Spleen (tissue), 11 donors: ENCODE measurements around the gene SYNJ2. TPM values are rescaled to one million over a fixed set of nuclear protein-coding genes. Genes with fewer than 3 reads are reported as not detected.

Source experiments
- DNase-seq: peaks from one replicate; pipeline ENCODE4 v3.0.0-alpha.2; 2020
- H3K27ac ChIP-seq, 8 donors: fragments of 200-600 bp; sonication (generic) in 7 of 8; 1 replicate in 4 of 8; 2 replicates in 4 of 8; pipeline versions ENCODE4 v1.5.0 to v1.8.0; 2016 to 2021; ENCODE audit warnings: inconsistent platforms in 4 of 8, mild to moderate bottlenecking in 4 of 8, moderate library complexity in 1 of 8
- H3K27me3 ChIP-seq, 7 donors: fragments of 200-600 bp; sonication (generic) in 6 of 7; replicated peaks in 1 of 7; 1 replicate in 4 of 7; 2 replicates in 3 of 7; pipeline versions ENCODE4 v1.5.0 to v1.8.0; 2016 to 2021; ENCODE audit warnings: inconsistent platforms in 3 of 7, mild to moderate bottlenecking in 1 of 7
- H3K36me3 ChIP-seq, 6 donors: fragments of 200-600 bp; sonication (generic) in 5 of 6; 1 replicate in 4 of 6; 2 replicates in 2 of 6; pipeline versions ENCODE4 v1.5.0 to v1.8.0; 2016 to 2021; ENCODE audit warnings: inconsistent platforms in 2 of 6
- H3K4me1 ChIP-seq, 6 donors: fragments of 200-600 bp; sonication (generic) in 5 of 6; 1 replicate in 3 of 6; 2 replicates in 3 of 6; pipeline versions ENCODE4 v1.5.0 to v1.8.0; 2016 to 2021; ENCODE audit warnings: inconsistent platforms in 3 of 6
- H3K4me3 ChIP-seq, 8 donors: fragments of 200-600 bp; sonication (generic) in 7 of 8; 1 replicate in 4 of 8; 2 replicates in 4 of 8; pipeline versions ENCODE4 v1.5.0 to v1.8.0; 2016 to 2021; ENCODE audit warnings: inconsistent platforms in 4 of 8, mild to moderate bottlenecking in 4 of 8, moderate library complexity in 2 of 8
- H3K9me3 ChIP-seq, 8 donors: fragments of 200-600 bp; sonication (generic) in 7 of 8; 1 replicate in 4 of 8; 2 replicates in 4 of 8; pipeline versions ENCODE4 v1.5.0 to v1.8.0; 2016 to 2021; ENCODE audit warnings: inconsistent platforms in 4 of 8
- CTCF ChIP-seq, 11 experiments: fragments of 200-600 bp in 7 of 11; fragments of 450-650 bp in 4 of 11; sonication (generic) in 4 of 11; IDR thresholded peaks in 8 of 11; conservative IDR thresholded peaks in 3 of 11; 1 replicate in 7 of 11; 2 replicates in 4 of 11; pipeline versions ENCODE4 v1.4.0 to v1.8.0; 2016 to 2021; ENCODE audit warnings: antibody characterized with exemption in 11 of 11, inconsistent platforms in 4 of 11, mild to moderate bottlenecking in 1 of 11
- POLR2A ChIP-seq, 3 donors: fragments of 450-650 bp; IDR thresholded peaks; one replicate each; pipeline ENCODE4 v1.5.1; 2017; ENCODE audit warnings: antibody characterized with exemption in 3 of 3, mild to moderate bottlenecking in 1 of 3
- POLR2AphosphoS5 ChIP-seq, 3 donors: sonication (generic); formaldehyde crosslinking; IDR thresholded peaks; one replicate each; pipeline ENCODE4 v1.5.1; 2017; ENCODE audit warnings: antibody characterized with exemption in 3 of 3
- WGBS, 5 donors: extraction: QIAGEN DNeasy Blood & Tissue Kit in 3 of 5; methylation state at CpG; one replicate each; pipeline versions ENCODE4 v1.1.5 to v1.1.7; 2013 to 2018; 5-methylcytosine and 5-hydroxymethylcytosine counted together
- intact Hi-C: fragments of 100-400 bp; cut with DNase I; formaldehyde crosslinking; loops from one replicate; pipeline ENCODE4 v1.15.0; 2023; ENCODE audit warnings: low total_unique reads
- polyA plus RNA-seq, 3 donors: library from polyadenylated mRNA; stranded (reverse); fragments of 200-250 nt; gene quantifications; one replicate each; pipeline ENCODE4 v1.2.1, GENCODE V29; 2013
- total RNA-seq, 7 donors: library from RNA; depleted of rRNA in 3 of 7; stranded (reverse); fragments of >200 nt in 3 of 7; fragmentation: NEBNext Ultra II Directional in 4 of 7; extraction: Animal tissue kit (Norgen Biotek cat#: 25700) in 4 of 7; gene quantifications; one replicate each; pipeline versions ENCODE4 v1.1.0 to v1.2.1, GENCODE V29; 2016 to 2021
- donor health status: healthy with polysubstance abuse.
- donor health status: DM: no; HTN: no; CAD: no; lungs with moderate emphysema.
- donor health status: DM: no; HTN: no; CAD: no.
- donor health status: Bipolar disorder and iron deficiency.
- donor health status: healthy.
- donor health status: DM: no; HTN: no; CAD: no.
- donor health status: DM: yes; HTN: yes; CAD: no.

The SYNJ2 gene
- total and polyA plus RNA-seq, 10 donors: 2.4 to 34.0 (median 9.2) TPM

GRCh38 chr6:158049055-158050028 is 67.7 kb downstream of the SYNJ2 start:
- Histone ChIP-seq H3K9me3 (no peaks in the 10 kb centered on the region), H3K36me3 (peaks cover 0 to 71% (median under 1%) of the 10 kb centered on the region in 6 donors), H3K4me3 (no peak overlapping the region), H3K27ac (no peak overlapping the region), H3K27me3 (no peaks in the 10 kb centered on the region), H3K4me1 (no peaks in the 10 kb centered on the region)
- intact Hi-C loops: no loop called here
- TF ChIP-seq CTCF (IDR thresholded peaks at IDR 0.05 in 8 of 11, conservative IDR thresholded peaks at IDR 0.05 in 3 of 11) (no peak), POLR2A (IDR thresholded peaks at IDR 0.05) (no peak), POLR2AphosphoS5 (IDR thresholded peaks at IDR 0.05) (no peak)
- WGBS, 5 donors: 84 to 90% (median 86%) methylated on average over 14 to 17 of the region's 17 CpGs
- no peak for DNase-seq

GRCh38 chr6:158050107-158050735 is 68.6 kb downstream of the SYNJ2 start:
- intact Hi-C loops: no loop called here
- WGBS, 5 donors: 88 to 96% (median 91%) methylated on average over 8 of the region's 8 CpGs
- Histone ChIP-seq H3K36me3 (peaks cover 0 to 70% (median 0%) of the 10 kb centered on the region in 6 donors), H3K27ac (no peak overlapping the region), H3K27me3 (no peaks in the 10 kb centered on the region), H3K4me1 (no peaks in the 10 kb centered on the region), H3K9me3 (no peaks in the 10 kb centered on the region), H3K4me3 (no peak overlapping the region)
- DNase-seq: no peak
- no peak for TF ChIP-seq CTCF (IDR thresholded peaks at IDR 0.05 in 8 of 11, conservative IDR thresholded peaks at IDR 0.05 in 3 of 11)
- no peak for TF ChIP-seq POLR2AphosphoS5 (IDR thresholded peaks at IDR 0.05)
- no peak for TF ChIP-seq POLR2A (IDR thresholded peaks at IDR 0.05)

GRCh38 chr6:158050955-158051354 is 69.3 kb downstream of the SYNJ2 start:
- Histone ChIP-seq H3K9me3 (no peaks in the 10 kb centered on the region), H3K27ac (no peak overlapping the region), H3K27me3 (no peaks in the 10 kb centered on the region), H3K36me3 (peaks cover 0 to 69% (median 0%) of the 10 kb centered on the region in 6 donors), H3K4me3 (no peak overlapping the region), H3K4me1 (no peaks in the 10 kb centered on the region)
- no peak for TF ChIP-seq POLR2AphosphoS5 (IDR thresholded peaks at IDR 0.05)
- no peak for TF ChIP-seq CTCF (IDR thresholded peaks at IDR 0.05 in 8 of 11, conservative IDR thresholded peaks at IDR 0.05 in 3 of 11)
- TF ChIP-seq POLR2A (IDR thresholded peaks at IDR 0.05): no peak
- DNase-seq: no peak
- intact Hi-C loops: no loop called here
- 77 to 98% (median 95%) methylated on average over 4 of the region's 4 CpGs for WGBS, 5 donors

GRCh38 chr6:158051968-158052367 is 70.3 kb downstream of the SYNJ2 start:
- intact Hi-C loops: no loop called here
- peaks cover 0 to 3% (median 0%) of the 10 kb centered on the region in 6 donors for H3K4me1 ChIP-seq
- H3K27me3 ChIP-seq: no peaks in the 10 kb centered on the region
- 82 to 94% (median 91%) methylated on average over 2 of the region's 2 CpGs for WGBS, 5 donors
- no peak for DNase-seq
- no peak overlapping the region for H3K27ac ChIP-seq
- TF ChIP-seq POLR2AphosphoS5 (IDR thresholded peaks at IDR 0.05) (no peak), CTCF (IDR thresholded peaks at IDR 0.05 in 8 of 11, conservative IDR thresholded peaks at IDR 0.05 in 3 of 11) (no peak), POLR2A (IDR thresholded peaks at IDR 0.05) (no peak)
- no peaks in the 10 kb centered on the region for H3K9me3 ChIP-seq
- H3K36me3 ChIP-seq: peaks cover 0 to 69% (median 0%) of the 10 kb centered on the region in 6 donors
- H3K4me3 ChIP-seq: no peak overlapping the region
